K562 (cell line): Measurements from ENCODE around the gene COA5. TPM values are rescaled to one million over a fixed set of nuclear protein-coding genes. Genes with fewer than 3 reads are reported as not detected.

Source experiments
- HDGF ChIP-seq: fragments of 450-650 bp; IDR thresholded peaks from 2 replicates; pipeline ENCODE4 v1.6.1; 2016
- KLF16 ChIP-seq: IDR thresholded peaks from 2 replicates; pipeline ENCODE4 v1.6.1; 2016; ENCODE audit warnings: antibody characterized with exemption
- LEF1 ChIP-seq: fragments of 450-650 bp; IDR thresholded peaks from 2 replicates; pipeline ENCODE4 v1.6.1; 2016; ENCODE audit warnings: mild to moderate bottlenecking
- NFIC ChIP-seq: fragments of 450-650 bp; IDR thresholded peaks from 2 replicates; pipeline ENCODE4 v1.6.1; 2017; ENCODE audit warnings: mild to moderate bottlenecking, inconsistent platforms
- PYGO2 ChIP-seq: fragments of 450-650 bp; IDR thresholded peaks from 2 replicates; pipeline ENCODE4 v1.6.1; 2016; ENCODE audit warnings: mild to moderate bottlenecking, missing genetic modification characterization, moderate library complexity, missing compliant biosample characterization
- RCOR1 ChIP-seq, 2 experiments: IDR thresholded peaks; 2 replicates each; pipeline ENCODE4 v1.6.1; 2012; ENCODE audit warnings: low read depth in 2 of 2, low read length in 2 of 2, borderline replicate concordance in 1 of 2, improper control_type of control experiment in 1 of 2
- SMARCB1 ChIP-seq: IDR thresholded peaks from 2 replicates; pipeline ENCODE4 v1.6.1; 2011; ENCODE audit warnings: improper control_type of control experiment, low read depth; ENCODE audit not compliant: insufficient read length
- XRCC4 ChIP-seq: IDR thresholded peaks from one replicate; pipeline ENCODE4 v1.6.1; 2011; ENCODE audit not compliant: insufficient read depth, insufficient read length; ENCODE audit errors: extremely low read depth
- YY1 ChIP-seq, 3 experiments: IDR thresholded peaks; 2 replicates each; pipeline ENCODE4 v1.6.1; 2011; ENCODE audit warnings: low read length in 2 of 3, mild to moderate bottlenecking in 2 of 3, moderate library complexity in 2 of 3, borderline replicate concordance in 1 of 3, control low read depth in 1 of 3, low read depth in 1 of 3; ENCODE audit not compliant: insufficient read depth in 3 of 3, insufficient replicate concordance in 2 of 3, control insufficient read depth in 1 of 3, insufficient read length in 1 of 3; ENCODE audit errors: extremely low read depth in 1 of 3
- ZNF354B ChIP-seq: fragments of 250-450 bp; sonication (Bioruptor Pico); IDR thresholded peaks from 2 replicates; pipeline ENCODE4 v1.4.0; 2020
- ZNF76 ChIP-seq: fragments of 250-450 bp; sonication (Bioruptor Pico); IDR thresholded peaks from 2 replicates; pipeline ENCODE4 v1.4.0; 2020; ENCODE audit warnings: mild to moderate bottlenecking, moderate library complexity, borderline replicate concordance
- ZNF766 ChIP-seq: fragments of 200-800 bp; sonication (Bioruptor generic); conservative IDR thresholded peaks from 2 replicates; pipeline ENCODE4 v1.6.1; 2016; ENCODE audit warnings: missing genetic modification characterization, missing compliant biosample characterization
- polyA plus RNA-seq, 8 experiments: library from polyadenylated mRNA; depleted of rRNA in 4 of 8; stranded (reverse) in 5 of 8; unstranded in 3 of 8; fragments of >200 nt; fragmentation: Nextera tagmentation in 2 of 8; fragmentation: Illumina TruSeq in 1 of 8; extraction: Ambion mirVana in 2 of 8; extraction: Trizol in 1 of 8; gene quantifications; 2 replicates each; pipeline versions ENCODE4 v1.2.1 to v1.2.3, GENCODE V29; 2011 to 2014; ENCODE audit warnings: inconsistent platforms in 1 of 8, missing spikeins in 1 of 8
- total RNA-seq, 7 experiments: library from RNA; depleted of rRNA in 6 of 7; stranded (reverse); fragments of >200 nt in 6 of 7; fragmentation: Illumina TruSeq in 2 of 7; extraction: Trizol in 2 of 7; gene quantifications; 2 replicates each; pipeline versions ENCODE4 v1.2.1 to v1.2.3, GENCODE V29; 2011 to 2021; ENCODE audit warnings: low replicate concordance in 1 of 7
- TF ChIP-seq, protein P1 (sequence below): sonication (generic); IDR thresholded peaks from 2 replicates; pipeline ENCODE4 v1.6.1; 2016
- TF ChIP-seq, protein P2 (sequence below), 2 experiments: fragments of 450-650 bp in 1 of 2; sonication (generic) in 1 of 2; formaldehyde crosslinking in 1 of 2; IDR thresholded peaks in 1 of 2; conservative IDR thresholded peaks in 1 of 2; 2 replicates each; pipeline versions ENCODE4 v1.6.1 to v1.8.1; 2016 to 2023; ENCODE audit warnings: mild to moderate bottlenecking in 2 of 2, moderate library complexity in 2 of 2, inconsistent platforms in 1 of 2, missing genetic modification reagents in 1 of 2
- TF ChIP-seq, protein P3 (sequence below), 2 experiments: fragments of 450-650 bp in 1 of 2; IDR thresholded peaks; 2 replicates each; pipeline ENCODE4 v1.6.1; 2011 to 2017; ENCODE audit warnings: low read depth in 2 of 2, antibody characterized with exemption in 1 of 2, borderline replicate concordance in 1 of 2, low read length in 1 of 2, mild to moderate bottlenecking in 1 of 2, mixed read lengths in 1 of 2; ENCODE audit not compliant: control insufficient read depth in 1 of 2
- TF ChIP-seq, protein P4 (sequence below): fragments of 450-650 bp; formaldehyde crosslinking; IDR thresholded peaks from 2 replicates; pipeline ENCODE4 v1.4.0; 2020; ENCODE audit warnings: mild to moderate bottlenecking
- TF ChIP-seq, protein P5 (sequence below): fragments of 250-450 bp; sonication (Bioruptor Pico); IDR thresholded peaks from 2 replicates; pipeline ENCODE4 v1.5.0; 2021; ENCODE audit warnings: mild to moderate bottlenecking, moderate library complexity

COA5 gene
- total and polyA plus RNA-seq, 9 of the 15 experiments (the other 6 are each of a cell fraction or from before 2014, with no cell fraction given): 17.9 to 77.6 (median 33.4) TPM

DNA sequence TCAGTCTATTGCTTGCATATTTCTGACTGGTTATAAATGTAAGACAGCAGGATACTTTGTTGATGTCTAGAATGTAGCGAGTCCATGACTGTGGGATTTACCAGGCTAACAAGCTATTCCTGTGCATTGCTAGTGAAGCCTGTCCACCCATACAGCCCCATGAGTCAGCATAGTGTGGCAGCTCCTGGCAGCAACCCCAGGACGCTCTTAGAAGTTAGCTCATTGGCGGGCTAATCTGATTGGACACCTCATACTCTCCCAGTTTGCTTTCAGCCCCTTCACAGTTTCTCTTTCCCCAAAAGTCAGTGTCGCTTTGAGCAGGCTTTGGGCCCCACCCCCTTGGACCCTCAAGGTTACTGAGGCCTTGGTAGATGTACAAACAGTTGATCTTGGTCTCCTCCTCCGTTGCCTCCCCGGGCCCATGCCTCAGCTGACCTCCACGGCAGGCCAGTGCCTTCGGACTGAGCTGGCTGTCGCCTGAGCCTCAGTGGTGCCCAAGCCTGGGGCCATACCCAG is 48.0 kb downstream of the COA5 start (continued):
- no peak for TF ChIP-seq HDGF
- peak in 1 of 2 experiments; percentile 70; a peak in 2 of 4 replicates for TF ChIP-seq RCOR1 (IDR thresholded peaks at IDR 0.05; ENCODE audit: borderline replicate concordance in 1 of 2, low read depth in 2 of 2, low read length in 2 of 2)
- TF ChIP-seq LEF1: 0 out of 2 replicates have a peak, but pooled peaks have one; percentile 46
- peak in 1 of 3 experiments; percentile 25 for TF ChIP-seq YY1 (IDR thresholded peaks at IDR 0.05; ENCODE audit: borderline replicate concordance in 1 of 3, control insufficient read depth in 1 of 3, extremely low read depth in 1 of 3, insufficient read depth in 3 of 3, insufficient read length in 1 of 3, insufficient replicate concordance in 2 of 3, low read depth in 1 of 3, low read length in 2 of 3)
- TF ChIP-seq XRCC4: no peak
- TF ChIP-seq, protein P1, sequence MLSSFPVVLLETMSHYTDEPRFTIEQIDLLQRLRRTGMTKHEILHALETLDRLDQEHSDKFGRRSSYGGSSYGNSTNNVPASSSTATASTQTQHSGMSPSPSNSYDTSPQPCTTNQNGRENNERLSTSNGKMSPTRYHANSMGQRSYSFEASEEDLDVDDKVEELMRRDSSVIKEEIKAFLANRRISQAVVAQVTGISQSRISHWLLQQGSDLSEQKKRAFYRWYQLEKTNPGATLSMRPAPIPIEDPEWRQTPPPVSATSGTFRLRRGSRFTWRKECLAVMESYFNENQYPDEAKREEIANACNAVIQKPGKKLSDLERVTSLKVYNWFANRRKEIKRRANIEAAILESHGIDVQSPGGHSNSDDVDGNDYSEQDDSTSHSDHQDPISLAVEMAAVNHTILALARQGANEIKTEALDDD: peak; percentile 92
- TF ChIP-seq, protein P2, sequence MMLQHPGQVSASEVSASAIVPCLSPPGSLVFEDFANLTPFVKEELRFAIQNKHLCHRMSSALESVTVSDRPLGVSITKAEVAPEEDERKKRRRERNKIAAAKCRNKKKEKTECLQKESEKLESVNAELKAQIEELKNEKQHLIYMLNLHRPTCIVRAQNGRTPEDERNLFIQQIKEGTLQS (IDR thresholded peaks at IDR 0.05): peak; percentile 69
- TF ChIP-seq, protein P2 (CRISPR knock-in tag; conservative IDR thresholded peaks at IDR 0.05): no peak
- no peak for TF ChIP-seq SMARCB1
- TF ChIP-seq KLF16: no peak
- no peak for TF ChIP-seq ZNF766 (CRISPR knock-in tag)
- TF ChIP-seq ZNF354B (CRISPR knock-in tag): no peak
- TF ChIP-seq PYGO2 (tag): no peak
- TF ChIP-seq, protein P3, sequence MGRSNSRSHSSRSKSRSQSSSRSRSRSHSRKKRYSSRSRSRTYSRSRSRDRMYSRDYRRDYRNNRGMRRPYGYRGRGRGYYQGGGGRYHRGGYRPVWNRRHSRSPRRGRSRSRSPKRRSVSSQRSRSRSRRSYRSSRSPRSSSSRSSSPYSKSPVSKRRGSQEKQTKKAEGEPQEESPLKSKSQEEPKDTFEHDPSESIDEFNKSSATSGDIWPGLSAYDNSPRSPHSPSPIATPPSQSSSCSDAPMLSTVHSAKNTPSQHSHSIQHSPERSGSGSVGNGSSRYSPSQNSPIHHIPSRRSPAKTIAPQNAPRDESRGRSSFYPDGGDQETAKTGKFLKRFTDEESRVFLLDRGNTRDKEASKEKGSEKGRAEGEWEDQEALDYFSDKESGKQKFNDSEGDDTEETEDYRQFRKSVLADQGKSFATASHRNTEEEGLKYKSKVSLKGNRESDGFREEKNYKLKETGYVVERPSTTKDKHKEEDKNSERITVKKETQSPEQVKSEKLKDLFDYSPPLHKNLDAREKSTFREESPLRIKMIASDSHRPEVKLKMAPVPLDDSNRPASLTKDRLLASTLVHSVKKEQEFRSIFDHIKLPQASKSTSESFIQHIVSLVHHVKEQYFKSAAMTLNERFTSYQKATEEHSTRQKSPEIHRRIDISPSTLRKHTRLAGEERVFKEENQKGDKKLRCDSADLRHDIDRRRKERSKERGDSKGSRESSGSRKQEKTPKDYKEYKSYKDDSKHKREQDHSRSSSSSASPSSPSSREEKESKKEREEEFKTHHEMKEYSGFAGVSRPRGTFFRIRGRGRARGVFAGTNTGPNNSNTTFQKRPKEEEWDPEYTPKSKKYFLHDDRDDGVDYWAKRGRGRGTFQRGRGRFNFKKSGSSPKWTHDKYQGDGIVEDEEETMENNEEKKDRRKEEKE (IDR thresholded peaks at IDR 0.05; ENCODE audit: borderline replicate concordance in 1 of 2, control insufficient read depth in 1 of 2, low read depth in 2 of 2, low read length in 1 of 2): no peak
- TF ChIP-seq ZNF76 (CRISPR knock-in tag): no peak
- peak; percentile 74 for TF ChIP-seq NFIC
- TF ChIP-seq, protein P4, sequence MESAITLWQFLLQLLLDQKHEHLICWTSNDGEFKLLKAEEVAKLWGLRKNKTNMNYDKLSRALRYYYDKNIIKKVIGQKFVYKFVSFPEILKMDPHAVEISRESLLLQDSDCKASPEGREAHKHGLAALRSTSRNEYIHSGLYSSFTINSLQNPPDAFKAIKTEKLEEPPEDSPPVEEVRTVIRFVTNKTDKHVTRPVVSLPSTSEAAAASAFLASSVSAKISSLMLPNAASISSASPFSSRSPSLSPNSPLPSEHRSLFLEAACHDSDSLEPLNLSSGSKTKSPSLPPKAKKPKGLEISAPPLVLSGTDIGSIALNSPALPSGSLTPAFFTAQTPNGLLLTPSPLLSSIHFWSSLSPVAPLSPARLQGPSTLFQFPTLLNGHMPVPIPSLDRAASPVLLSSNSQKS (CRISPR knock-in tag): no peak
- TF ChIP-seq, protein P5, sequence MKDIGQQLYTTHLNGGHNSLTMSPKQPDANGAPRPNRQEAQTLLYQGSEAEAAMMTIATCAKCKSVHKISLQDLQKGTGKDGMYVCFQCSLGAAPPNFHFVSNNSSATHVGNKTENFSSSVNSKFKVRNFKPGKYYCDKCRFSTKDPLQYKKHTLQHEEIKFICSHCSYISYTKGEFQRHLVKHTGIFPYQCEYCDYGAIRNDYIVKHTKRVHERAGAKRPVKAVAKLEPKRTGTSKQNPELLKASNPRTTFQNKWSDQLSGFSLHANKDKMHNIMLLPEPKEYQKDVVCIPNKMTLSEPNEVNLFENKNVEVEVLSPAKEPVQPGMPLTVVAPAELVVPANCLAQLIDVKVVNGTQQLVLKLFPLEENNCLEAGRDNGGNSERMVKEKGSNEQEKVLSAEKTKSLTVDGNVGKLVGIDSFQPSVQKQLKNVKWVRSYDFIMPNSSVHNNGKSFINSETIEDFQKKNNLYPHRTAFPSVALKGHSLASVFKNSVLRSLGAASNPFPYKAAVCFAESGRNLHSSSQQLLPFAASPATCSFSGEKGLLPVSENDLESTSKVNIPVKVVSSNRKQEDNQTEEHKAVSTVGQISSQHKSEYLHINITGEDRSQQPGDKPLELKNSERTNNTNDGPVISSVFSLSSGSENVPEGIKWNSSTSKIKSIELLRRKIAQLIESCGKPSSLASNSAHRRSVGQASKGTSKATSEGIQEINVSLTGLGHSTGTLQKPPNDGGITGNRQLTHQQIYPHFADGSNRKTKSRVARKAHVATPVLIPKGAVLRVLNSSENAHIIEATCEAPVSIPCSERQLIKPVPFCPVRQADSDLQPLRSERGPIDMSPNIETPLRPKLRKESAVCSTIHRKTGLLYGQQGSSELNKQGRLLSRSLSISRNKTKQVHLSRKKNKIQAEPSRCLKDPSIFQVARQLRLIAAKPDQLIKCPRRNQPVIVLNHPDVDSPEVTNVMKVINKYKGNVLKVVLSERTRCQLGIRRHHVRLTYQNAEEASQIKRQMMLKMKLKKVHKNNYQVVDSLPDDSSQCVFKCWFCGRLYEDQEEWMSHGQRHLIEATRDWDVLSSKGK (CRISPR knock-in tag): no peak
